HG02588 (cell line): ENCODE data around the gene YWHAG.
"Not testable (repeated sequence)": the region's sequence is repeated elsewhere in the genome, so short reads cannot be mapped to it uniquely, and the experiment has no call there.

Experiments
- ATAC-seq: cut with Tn5 transposase; IDR thresholded peaks from one replicate; pipeline ENCODE4 v1.9.1; 2021; ENCODE audit warnings: mild to moderate bottlenecking, moderate library complexity; ENCODE audit not compliant: unreplicated experiment

YWHAG gene

GRCh38 chr7:76300166-76300731, 58.5 kb downstream of the YWHAG start:
- no peak for ATAC-seq

GRCh38 chr7:76296743-76297740, 61.7 kb downstream of the YWHAG start:
- ATAC-seq, result no peak

- no peak for ATAC-seq
Measured at GRCh38 chr7:76294344-76295024, 64.3 kb downstream of the YWHAG start.

- ATAC-seq, result no peak
Measured at GRCh38 chr7:76293407-76293901, 65.3 kb downstream of the YWHAG start.

- not testable (repeated sequence) for ATAC-seq
Measured at GRCh38 chr7:76292911-76293310, 65.9 kb downstream of the YWHAG start.

GRCh38 chr7:76292213-76292573, 66.6 kb downstream of the YWHAG start:
- no peak for ATAC-seq

- peak; percentile 62 for ATAC-seq
Measured at GRCh38 chr7:76291351-76292212, 67.2 kb downstream of the YWHAG start.

- ATAC-seq, result not testable (repeated sequence)
Measured at GRCh38 chr7:76290847-76291350, 67.9 kb downstream of the YWHAG start.

GRCh38 chr7:76286842-76287403, 71.9 kb downstream of the YWHAG start:
- ATAC-seq, result no peak

- ATAC-seq, result no peak
Measured at GRCh38 chr7:76285604-76286374, 73.0 kb downstream of the YWHAG start.

GRCh38 chr7:76283254-76284159, 75.3 kb downstream of the YWHAG start:
- no peak for ATAC-seq

- no peak for ATAC-seq
Measured at GRCh38 chr7:76282344-76283253, 76.2 kb downstream of the YWHAG start.

GRCh38 chr7:76281706-76282343, 77.0 kb downstream of the YWHAG start:
- no peak for ATAC-seq

GRCh38 chr7:76281006-76281705, 77.6 kb downstream of the YWHAG start:
- no peak for ATAC-seq

- no peak for ATAC-seq
Measured at GRCh38 chr7:76280408-76280807, 78.4 kb downstream of the YWHAG start.

GRCh38 chr7:76278540-76278939, 80.3 kb downstream of the YWHAG start:
- no peak for ATAC-seq
